Transverse colon (tissue), 4 donors: ENCODE data around the gene SPINT3.

Source experiments
- EP300 ChIP-seq: sonication (generic); formaldehyde crosslinking; IDR thresholded peaks from one replicate; pipeline ENCODE4 v1.6.1; 2017; ENCODE audit warnings: antibody characterized with exemption, low read depth
- POLR2AphosphoS5 ChIP-seq, 3 donors: sonication (generic); formaldehyde crosslinking; IDR thresholded peaks; one replicate each; pipeline ENCODE4 v1.6.1; 2016; ENCODE audit warnings: antibody characterized with exemption in 3 of 3
- TF ChIP-seq, protein P1 (sequence below), 5 experiments: fragments of 200-600 bp in 3 of 5; fragments of 450-650 bp in 2 of 5; sonication (generic) in 3 of 5; IDR thresholded peaks; 1 replicate in 2 of 5; 2 replicates in 3 of 5; pipeline ENCODE4 v1.5.1; 2016 to 2017; ENCODE audit warnings: antibody characterized with exemption in 5 of 5, inconsistent platforms in 3 of 5, mild to moderate bottlenecking in 2 of 5, moderate library complexity in 1 of 5

DNA sequence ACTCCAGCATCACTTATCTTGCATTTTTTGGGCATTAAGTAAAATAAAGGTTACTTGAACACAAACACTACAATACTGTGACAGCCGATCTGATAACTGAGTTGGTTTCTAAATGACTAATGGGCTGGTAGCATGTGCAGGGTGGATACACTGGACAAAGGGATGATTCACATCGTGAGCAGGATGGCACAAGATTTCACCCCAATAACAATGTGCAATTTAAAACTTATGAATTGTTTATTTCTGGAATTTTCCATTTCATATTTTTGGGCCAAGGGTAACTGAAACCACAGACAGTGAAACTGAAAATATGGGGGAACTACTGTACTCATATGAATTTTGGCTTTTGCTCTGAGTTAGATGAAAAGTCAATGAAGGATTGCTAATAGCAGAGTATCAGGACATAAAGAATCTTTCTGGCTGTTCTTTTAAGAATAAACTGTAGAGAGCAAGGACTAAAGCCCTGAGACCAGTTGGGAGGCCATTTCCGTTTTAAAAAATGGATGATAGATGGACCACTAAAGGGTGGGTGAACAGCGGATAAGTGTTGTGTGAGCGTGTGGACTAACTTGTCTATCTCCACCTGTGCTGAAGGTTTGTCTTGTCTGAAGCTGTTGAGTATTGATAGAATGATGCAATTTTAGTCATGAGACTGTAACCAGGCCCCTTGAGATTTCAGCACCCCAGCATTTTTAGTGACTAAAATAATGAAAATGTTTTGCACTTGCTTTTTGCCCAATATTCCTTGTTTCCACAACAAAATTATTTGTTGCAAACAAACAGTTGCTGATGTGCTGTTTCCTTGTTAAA lies 8.2 kb downstream of the SPINT3 start:
- TF ChIP-seq, protein P1, sequence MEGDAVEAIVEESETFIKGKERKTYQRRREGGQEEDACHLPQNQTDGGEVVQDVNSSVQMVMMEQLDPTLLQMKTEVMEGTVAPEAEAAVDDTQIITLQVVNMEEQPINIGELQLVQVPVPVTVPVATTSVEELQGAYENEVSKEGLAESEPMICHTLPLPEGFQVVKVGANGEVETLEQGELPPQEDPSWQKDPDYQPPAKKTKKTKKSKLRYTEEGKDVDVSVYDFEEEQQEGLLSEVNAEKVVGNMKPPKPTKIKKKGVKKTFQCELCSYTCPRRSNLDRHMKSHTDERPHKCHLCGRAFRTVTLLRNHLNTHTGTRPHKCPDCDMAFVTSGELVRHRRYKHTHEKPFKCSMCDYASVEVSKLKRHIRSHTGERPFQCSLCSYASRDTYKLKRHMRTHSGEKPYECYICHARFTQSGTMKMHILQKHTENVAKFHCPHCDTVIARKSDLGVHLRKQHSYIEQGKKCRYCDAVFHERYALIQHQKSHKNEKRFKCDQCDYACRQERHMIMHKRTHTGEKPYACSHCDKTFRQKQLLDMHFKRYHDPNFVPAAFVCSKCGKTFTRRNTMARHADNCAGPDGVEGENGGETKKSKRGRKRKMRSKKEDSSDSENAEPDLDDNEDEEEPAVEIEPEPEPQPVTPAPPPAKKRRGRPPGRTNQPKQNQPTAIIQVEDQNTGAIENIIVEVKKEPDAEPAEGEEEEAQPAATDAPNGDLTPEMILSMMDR (IDR thresholded peaks at IDR 0.05): no peak
- TF ChIP-seq POLR2AphosphoS5 (IDR thresholded peaks at IDR 0.05) (no peak), EP300 (no peak)
